ENCODE results near the gene CDC5L. TPM values are rescaled to one million over a fixed set of nuclear protein-coding genes. Genes with fewer than 3 reads are reported as not detected.

CDC5L gene
- total RNA-seq, result 16.1 and 19.6 TPM in 2 replicates

DNA sequence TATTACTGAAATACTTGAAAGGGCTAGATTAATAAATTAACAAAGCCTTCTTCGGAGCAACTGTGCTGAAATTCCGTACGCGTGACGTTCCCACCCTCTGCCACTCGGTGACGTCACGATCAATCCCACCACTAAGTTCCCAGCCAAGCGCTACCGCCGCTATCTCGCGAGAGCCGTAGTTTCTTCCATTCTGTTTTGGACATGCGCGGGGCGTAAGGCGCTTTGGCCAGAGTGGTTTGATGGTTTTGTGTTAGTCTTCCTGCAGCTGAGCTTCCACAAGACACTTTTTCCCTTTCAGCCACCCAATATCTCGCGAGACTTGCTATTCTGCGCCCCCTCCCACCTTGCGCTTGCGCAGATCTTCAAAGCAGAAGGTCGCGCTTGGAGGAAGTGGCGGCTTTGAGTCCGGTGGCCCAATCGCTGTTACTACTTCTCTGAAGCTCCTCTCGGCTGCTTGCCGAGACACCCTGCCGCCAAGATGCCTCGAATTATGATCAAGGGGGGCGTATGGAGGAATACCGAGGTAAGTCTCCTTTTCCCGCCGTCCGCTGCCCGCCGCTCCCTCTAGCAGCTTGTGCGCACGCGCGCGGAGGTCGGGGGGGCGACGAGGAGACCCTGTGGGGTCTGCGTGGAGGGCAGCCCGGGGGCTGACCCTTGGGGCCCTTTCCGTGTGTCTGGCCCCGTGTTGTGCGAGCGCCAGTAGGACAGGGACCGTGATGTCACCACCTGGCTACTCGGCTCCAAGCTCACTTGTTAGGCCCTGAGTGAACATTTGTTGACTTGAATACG is at the start of gene CDC5L:
Gene CDC5L, plus strand, starts transcription at position 361 of the 789 bp plus-strand sequence. Its CDS starts 118 bp downstream, at position 479.

DNA sequence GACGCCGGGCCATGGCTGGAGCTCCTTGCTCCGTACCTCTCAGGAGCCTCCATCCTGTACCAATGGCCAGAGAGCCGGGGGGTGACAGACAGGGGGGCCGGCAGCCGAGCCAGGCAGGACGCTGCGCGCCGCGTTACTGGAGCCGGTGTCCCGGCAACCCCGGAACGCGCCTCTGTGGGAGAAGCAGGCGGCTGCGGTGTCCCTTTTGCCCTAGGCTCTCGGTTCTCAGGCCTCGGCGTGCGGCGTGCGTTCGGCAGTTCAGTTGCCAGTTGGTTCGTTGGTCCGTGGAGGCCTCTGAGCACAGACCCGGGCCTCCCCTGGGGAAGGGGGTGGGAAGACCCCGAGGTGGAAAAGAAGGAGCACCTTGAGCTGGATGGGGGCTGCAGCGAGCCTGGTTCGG is 45.0 kb upstream of the CDC5L start, which contains the start of gene SPATS1:
Gene SPATS1, plus strand, starts transcription at position 162 of the 400 bp plus-strand sequence. CDS start 446 bp downstream, outside the sequence.

Other genes with a start within 250 kb of the CDC5L start
- not detected in 2 replicates for gene CAPN11, start 228.9 kb upstream of the CDC5L start, total RNA-seq
- 0.33 TPM in 1 of 2 replicates, not detected in the other for gene MYMX, start 170.8 kb upstream of the CDC5L start, total RNA-seq
- gene SLC29A1, start 164.1 kb upstream of the CDC5L start, total RNA-seq, result 19.1 and 28.1 TPM in 2 replicates
- 525 and 552 TPM in 2 replicates for gene HSP90AB1, start 140.6 kb upstream of the CDC5L start, total RNA-seq
- 108 and 149 TPM in 2 replicates for gene SLC35B2, start 130.2 kb upstream of the CDC5L start, total RNA-seq
- gene NFKBIE, start 122.2 kb upstream of the CDC5L start, total RNA-seq, result 2.7 and 3.5 TPM in 2 replicates
- gene TMEM151B, start 117.3 kb upstream of the CDC5L start, total RNA-seq, result not detected in 2 replicates
- 15.8 and 18.5 TPM in 2 replicates for gene AARS2, start 74.4 kb upstream of the CDC5L start, total RNA-seq
- gene SPATS1, start 45.1 kb upstream of the CDC5L start, total RNA-seq, result not detected in 2 replicates

All from smooth muscle cell of the pulmonary artery (primary cell).